Activated T-cell treated with anti-CD3 and anti-CD28 coated beads for 1 hour (primary cell): Measurements from ENCODE around the gene FOS.
"Not testable (repeated sequence)": the region's sequence is repeated elsewhere in the genome, so short reads cannot be mapped to it uniquely, and the experiment has no call there.

Experiments used
- DNase-seq: peaks from one replicate; pipeline ENCODE4 v3.0.0-alpha.2; 2020; ENCODE audit warnings: low read depth

Gene FOS

DNA sequence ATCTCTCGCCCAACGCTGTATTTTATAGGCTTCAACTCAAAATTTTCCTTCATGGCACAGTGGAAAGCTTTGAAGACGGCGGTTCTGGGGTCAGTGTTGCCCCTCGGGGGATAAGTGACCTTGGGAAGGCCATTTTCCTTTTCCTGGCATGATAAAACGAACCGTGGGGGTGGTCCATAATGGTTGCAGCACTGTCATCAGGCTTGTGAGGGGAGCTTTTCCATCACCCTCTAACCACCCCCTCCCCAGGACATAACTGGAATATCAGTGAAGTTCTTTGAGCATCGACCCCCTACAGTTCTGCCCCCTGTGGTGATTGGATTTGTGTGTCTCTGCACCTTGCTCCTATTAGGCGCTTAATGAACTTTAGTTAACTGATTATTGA, 16.0 kb downstream of the FOS start:
- no peak for DNase-seq

DNA sequence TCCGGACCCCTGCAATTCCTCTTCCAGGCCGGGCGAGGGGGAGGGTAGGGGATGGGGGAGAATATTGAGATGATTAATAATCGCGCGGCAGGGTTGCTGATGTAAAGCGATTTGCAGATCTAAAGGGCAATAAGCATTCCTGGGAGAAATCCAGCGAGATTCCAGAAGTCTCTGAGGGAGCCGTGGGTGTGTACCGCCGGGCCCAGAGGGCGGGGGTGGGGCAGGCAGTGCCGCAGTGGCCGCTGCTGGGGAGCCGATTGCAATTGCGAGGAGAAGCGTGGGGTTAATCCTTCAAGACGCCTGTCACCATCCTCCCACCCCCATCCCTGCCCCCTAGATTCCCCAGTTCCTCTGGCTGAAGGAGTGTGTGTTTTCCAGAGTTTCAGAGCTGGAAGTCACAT, 16.4 kb downstream of the FOS start:
- DNase-seq, result no peak

DNA sequence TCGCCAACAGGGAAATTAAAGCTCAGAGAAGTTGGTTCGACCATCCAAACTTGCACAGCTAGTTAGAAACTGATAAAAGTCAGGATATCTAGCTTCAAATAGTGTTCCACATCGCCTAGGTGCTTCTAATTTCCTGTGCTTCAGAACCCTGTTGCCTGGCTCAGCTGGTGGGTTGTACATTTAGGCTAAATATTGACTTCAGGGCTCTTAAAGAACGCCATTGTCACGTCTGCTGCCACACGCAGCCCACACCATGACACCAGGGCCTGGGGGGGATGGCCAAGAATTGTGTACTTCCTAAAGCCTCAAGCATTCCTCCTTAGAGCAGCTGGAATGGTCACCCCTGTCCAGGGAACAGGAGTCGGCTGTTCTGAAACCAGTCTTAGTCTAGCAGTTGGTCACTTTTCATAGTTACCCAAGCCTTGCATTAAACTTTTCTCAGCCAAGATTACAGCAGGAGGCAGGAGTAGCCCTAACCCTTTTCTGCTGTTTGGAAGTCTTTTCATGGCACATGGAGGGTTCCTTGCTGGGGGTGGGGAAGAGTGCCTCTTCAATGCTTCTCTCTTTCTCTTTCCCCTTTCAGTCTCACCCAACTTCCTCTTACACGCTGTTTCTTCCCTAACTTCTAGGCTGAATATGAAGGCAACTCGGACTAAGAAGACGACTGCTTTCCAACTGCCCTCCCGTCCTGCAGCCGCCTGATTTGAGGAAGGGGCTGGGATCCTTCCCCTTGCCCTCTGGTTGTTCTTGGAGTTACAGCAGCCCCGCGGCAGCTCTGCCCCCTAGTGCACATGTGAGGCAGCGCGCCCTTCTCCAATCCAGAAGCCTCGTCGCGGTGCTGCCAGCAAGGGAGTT, 17.1 kb downstream of the FOS start:
- peak; percentile 71 for DNase-seq

DNA sequence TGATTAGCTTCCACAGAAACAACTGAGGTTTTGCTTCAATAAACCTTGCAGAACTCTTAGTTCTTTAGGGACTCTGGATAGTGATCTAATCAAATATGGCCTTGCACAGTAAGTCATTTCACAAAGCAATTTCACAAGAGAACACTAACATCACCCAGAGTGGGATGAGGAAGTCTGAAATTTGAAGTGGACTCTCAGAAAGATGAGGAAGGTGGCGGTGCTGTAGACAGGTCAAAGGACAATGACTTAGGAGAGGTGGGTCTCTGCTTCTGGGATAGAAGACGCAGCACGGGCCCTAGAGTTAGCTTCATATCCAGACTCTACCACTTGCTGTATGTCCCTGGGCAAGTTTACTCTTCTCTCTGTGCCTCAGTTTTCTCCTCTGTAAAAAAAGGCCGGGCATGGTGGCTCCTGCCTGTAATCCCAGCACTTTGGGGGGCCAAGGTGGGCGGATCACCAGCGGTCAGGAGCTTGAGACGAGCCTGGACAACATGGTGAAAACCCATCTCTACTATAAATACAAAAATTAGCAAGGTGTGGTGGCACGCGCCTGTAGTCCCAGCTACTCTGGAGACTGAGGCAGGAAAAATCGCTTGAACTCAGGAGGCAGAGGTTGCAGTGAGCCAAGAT, 18.9 kb downstream of the FOS start:
- no peak for DNase-seq

DNA sequence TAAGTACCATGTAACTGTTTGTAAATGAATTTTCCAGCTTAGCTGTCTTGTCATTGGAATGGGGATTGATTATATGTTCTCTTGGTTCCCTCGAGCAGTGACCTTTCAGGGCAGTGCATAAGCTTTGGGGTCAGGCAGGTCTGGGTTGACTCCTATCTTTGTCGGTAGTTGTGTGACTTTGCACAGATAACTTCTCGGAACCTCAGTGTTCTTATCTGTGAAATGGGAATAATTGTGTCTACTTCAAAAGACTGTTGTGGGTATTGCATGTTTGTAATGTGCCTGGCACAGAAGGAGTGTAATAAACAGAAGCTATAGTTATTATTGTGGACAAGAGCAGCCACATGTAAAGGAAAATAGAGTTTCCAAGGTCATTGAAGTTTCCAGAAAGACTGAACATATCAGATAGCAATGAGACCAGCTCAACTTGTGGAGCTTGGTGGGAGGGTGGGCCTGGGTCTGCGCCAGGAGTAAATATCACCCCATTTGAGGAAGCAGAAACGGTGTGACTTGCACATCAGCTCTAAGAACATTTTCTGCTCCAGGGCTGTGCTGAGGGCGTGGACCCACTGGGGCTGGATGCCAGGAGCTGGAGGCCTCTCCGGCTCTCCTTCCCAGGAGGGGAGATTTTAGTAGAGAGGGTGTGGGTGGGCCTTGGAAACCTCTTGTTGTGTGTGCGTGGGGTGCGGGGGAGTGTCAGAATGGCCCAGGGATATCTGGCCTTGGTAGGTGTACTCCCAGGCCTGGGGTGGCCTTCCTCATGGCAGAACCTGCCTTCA, 19.7 kb downstream of the FOS start:
- DNase-seq, result no peak

DNA sequence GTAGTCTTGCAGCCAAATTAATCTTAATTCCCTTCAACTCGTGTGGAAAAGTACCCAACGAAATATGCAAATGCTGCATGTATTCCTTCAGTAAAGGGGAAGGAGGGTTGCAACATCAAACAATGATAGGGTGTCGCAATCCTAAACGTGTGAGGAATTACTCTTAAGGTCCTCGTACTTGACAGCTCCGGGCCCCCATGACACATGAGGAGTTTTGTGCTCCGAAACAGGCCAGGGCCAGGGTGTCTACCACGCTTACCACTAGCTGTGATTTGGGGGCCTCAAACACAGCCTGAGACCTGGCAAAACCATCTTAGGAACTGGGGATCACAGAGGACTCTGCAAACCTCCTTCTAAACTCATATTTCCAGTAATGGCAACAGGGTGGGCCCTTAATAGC, 20.4 kb downstream of the FOS start:
- DNase-seq, result no peak

DNA sequence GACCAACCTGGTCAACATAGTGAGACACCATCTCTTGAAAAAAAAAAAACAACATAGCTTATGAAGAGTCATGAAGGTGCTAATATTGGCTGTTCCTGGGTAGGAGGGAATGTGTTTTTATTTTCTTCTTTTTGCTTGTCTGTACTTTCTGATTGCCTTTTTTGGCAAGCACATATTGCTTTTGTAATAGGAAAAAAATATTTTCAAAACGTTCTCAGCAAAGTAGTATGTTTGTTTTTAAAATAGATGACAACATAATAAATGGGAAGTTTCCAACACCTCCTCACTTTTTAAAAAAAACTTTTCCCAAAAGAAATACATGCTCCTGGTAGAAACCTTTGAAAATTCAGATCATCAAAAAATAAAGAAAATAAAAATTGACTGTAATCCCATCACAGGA, 20.9 kb downstream of the FOS start:
- no peak for DNase-seq

DNA sequence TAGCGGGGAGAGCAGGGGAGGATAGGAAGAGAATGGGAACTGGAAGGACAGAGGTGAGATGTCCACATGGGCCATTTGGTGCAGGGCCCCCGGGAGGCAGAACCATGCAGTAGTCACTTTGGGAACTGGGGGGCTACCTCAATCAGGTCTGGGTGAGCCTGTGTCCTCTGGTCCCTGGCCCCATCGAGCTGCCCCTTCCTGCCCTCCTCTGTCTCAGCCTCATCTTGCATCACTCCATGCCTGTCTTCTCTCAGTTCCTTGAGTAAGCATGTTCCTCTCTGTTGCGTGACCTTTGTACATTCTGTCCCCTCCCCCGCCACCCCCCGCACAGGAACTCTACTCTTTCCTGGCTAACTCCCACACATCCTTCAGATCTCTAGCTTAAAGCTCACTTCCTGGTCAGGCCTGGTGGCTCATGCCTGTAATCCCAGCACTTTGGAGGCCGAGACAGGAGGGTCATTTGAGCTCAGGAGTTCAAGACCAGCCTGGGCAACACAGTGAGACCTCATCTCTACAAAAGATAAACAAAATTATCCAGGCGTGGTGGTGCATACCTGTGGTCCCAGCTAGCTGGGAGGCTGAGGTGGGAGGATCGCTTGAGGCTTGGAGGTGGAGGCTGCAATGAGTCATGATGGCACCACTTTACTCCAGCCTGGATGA, 23.2 kb downstream of the FOS start:
- no peak for DNase-seq

DNA sequence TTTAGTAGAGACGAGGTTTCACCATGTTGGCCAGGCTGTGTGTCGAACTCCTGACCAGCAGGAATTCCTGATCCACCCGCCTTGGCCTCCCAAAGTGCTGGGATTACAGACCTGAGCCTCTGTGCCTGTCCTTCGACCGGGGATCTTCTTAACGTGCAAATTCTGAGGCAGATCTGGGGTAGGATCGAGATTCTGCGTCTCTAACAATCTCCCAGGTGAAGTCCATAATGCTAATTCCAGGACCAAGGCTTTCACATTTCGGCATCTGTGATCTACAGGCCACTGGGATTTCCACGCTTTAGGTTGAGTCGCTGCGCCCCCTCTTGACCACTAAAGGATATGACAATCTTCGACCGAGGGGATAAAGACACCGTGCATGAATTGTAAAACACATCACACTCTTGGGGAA, 24.8 kb downstream of the FOS start:
- DNase-seq, result no peak

DNA sequence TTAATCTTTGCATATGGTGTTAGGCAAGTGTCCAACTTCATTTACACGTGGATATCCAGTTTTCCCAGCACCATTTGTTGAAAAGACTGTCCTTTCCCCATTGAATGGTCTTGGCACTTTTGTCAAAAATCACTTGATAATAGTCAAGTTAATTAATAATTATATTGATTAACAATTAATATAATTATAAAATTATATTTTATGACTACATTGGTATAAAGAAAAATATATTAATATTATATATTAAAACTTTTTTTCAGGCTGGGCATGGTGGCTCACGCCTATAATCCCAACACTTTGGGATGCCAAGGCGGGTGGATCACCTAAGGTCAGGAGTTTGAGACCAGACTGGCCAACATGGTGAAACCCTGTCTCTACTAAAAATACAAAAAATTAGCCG, 27.8 kb downstream of the FOS start:
- not testable (repeated sequence) for DNase-seq

DNA sequence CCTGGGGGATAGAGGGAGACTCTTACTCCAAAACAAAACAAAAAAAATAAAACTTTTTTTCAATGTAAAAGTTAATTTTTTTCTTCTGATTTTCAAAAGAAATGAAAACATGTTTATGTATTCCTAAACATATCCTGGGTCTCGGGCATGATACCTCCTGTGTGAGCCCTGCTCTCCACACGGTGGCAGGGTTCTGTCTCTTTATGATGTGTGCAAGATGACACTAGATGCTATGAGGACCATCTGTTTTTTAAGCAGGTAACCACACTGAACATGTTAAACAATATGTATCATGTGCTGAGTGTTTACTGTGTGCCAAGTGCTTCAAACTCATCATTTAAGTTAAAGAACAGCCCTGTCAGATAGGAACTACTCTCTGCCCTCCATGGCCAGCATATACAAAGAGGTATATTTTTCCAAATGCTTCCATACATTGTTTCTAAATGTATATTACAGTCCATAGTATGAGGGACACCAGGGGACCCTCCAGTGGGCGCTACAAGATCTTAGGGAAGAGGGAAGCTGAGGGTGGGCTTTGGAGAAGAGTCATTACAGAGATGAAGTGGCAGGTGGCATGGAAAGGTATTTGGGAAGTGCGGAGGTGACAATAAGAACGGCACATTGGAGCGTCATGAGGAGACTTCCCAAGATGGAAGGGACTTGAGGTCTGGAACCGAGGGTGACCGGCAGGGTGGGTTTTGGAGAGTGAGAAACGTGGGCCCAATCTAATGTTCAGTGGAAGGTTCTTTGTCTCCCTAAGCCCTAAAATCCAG, 28.5 kb downstream of the FOS start:
- no peak for DNase-seq

DNA sequence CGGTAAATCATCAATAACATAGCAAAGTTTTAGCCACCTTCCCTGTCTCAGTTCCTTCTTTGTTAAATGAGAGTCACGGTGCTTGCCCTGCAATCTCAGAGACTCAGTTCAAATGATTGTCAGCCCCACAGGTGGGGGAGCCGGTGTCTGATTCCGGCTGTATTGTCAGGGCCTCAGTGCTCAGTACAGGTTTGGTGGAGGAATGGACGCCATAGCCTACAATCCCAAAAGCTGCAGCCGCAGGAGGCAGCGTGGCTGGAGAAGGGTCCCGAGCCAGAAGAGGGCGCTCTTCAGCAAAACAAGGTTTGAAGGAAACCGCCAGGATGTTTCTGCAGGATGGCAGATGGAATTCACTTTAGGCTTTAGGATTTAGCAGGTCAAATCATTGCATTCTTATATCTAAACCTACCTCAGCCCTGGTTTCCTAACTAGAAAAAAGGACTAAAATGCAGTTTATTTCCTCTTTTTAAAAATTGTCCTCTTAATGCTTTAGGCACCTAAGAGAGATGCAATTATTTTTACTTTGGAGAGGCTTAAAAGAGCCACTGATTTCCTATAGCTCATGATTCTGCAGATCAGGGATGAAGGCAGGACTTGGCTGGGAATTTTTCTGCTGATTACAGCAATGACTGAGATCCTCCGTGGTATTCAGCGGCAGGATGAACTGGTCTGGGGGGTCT, 29.2 kb downstream of the FOS start:
- DNase-seq, result peak; percentile 66

DNA sequence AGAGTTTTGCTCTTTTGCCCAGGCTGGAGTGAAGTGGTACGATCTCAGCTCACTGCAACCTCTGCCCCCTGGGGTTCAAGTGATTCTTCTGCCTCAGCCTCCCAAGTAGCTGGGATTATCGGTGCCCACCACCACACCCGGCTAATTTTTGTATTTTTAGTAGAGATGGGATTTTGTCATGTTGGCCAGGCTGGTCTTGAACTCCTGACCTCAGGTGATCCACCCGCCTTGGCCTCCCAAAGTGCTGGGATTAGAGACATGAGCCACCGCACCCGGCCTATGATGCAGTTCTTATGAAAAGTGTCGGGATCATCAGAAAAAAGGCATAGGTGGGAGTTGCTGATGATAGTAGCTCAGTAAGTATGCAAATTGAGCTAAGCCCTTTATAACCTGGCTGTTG, 30.4 kb downstream of the FOS start:
- DNase-seq, result not testable (repeated sequence)

DNA sequence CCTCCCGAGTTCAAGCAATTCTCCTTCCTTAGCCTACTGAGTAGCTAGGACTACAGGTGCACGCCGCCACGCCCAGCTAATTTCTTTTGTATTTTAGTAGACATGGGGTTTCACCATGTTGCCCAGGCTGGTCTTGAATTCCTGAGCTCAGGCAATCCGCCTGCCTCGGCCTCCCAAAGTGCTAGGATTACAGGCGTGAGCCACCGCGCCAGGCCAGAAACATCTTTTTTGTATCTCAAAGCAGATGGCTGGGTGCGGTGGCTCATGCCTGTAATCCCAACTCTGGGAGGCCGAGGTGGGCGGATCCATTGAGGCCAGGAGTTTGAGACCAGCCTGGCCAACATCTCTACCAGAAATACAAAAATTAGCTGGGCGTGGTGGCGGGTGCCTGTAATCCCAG, 30.9 kb downstream of the FOS start:
- not testable (repeated sequence) for DNase-seq

DNA sequence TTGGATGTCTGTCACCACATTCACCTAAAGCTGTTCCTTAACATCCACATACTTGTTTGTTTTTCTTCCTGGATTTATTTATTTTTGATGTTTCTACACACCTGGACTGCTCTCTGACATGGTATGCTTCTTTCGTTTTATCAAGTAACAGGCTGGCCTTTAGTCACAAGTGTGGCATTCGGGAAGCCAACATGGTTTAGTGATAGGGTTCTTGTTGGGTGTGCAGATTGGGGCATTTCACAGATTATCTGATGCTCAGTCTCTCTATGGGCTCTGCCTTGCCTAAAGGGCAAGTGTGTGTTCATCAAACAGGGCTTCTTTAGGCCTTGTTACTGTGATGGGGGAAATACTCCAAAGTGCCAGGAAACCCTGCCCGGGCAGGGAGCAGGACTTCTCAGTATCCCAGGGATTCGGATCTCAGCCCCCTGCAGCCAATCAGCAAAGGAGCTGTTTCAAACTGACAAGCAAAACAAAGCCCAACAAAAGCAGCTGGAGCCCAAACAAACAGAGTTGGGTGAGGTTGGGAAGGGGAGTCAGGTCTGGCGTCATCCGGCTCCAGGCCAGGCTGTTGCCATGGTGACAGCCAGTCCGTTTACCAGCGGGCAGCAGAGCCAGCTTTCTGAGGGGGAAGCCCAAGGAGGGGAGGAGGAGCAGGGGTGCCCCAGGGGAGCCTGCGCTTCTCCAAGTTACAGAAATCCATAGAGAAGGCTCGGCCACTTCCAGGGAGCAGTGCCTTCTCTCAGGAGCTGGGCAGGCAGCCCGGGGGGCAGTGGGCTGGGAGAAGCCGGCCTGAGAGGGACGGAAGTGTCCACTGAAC, 31.9 kb downstream of the FOS start:
- DNase-seq, result no peak

DNA sequence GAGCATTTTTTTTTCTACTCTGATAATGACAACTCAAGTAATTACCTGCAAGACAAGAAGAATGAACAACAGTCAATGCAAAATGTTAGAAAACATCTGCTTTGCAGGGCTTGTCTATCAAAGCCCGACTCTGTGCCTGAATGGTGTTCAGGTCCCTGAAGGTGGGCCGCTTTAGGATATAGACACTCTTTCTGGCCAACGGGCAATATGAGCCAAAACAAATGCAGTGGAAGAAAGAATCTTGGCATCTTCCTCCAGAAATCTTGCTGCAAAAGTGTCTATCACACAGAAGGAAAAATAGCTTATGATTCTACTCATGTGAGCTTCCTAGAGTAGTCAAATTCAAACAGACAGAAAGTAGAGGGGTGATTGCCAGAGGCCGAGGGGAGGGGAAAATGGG, 32.7 kb downstream of the FOS start:
- no peak for DNase-seq

DNA sequence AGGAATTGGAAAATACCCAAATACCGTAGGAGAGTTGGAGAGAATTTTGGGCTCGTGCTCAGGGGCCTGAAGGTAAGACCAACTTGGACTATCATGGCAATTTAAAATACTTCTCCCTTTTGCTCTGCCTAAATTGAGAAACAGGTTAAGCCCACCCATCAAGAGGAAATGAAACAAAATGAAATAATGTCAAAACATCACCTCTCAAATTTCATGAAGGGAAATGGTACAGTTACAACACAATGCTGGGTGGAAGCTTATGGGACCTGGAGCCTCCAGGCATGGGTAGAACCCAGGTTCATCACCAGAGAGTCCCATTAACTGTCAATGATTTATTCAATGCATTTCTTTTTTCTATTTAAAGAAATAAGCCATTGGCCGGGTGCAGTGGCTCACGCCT, 33.7 kb downstream of the FOS start:
- DNase-seq, result no peak

DNA sequence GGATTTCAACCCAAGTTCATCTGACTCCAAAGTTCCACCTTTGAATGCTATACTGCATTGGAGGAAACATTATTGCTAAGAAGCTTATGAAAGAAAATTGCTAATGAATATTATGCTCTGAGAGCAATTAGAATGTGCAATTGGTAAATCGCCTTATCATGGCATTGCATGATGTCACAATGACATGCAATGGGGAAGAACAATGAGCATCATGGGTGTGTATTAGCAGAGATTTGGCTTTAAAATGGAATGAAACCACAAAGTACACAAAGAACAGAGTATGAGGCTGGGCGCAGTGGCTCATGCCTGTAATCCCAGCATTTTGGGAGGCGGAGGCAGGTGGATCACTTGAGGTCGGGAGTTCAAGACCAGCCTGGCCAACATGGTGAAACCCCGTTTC, 34.7 kb downstream of the FOS start:
- DNase-seq, result no peak

DNA sequence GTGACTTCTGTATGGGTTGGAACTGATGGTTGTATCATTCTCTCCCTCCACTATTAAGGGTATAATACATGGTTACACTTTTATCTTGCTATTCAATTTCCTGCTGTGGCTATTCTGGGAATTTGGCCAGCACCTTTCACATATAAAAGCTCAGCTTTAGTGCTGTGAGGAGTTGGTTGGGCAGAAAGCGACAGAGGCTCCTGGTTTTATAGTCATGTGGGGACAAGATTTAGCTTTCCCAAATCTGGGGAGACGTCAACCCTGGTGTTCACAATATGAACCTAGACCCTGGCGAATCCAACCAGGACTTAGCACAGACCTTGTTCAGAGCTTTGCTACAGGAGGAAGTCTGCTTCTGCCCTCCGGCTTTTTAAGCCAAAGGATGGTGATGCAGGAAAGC, 36.5 kb downstream of the FOS start:
- no peak for DNase-seq

DNA sequence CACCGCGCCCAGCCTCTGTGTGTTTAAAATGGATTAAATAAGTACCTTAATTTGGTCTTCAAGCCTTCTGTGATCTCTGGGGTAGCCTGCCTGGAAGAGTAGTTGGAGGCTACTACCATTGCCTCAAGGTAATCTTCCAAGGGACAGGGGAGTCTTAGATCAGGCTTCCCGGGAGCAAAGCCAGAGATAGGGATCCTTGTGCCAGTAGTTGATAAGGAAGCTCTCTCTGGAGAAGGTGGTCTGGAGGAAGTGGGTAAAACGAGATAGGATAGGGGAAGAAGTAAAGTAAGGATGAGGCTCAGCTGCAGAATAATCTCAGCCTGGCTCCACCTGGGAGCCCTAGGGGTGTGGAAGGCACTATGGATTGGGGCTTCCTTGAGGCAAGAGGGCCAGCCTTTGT, 38.5 kb downstream of the FOS start:
- no peak for DNase-seq
